Subcutaneous abdominal adipose tissue (tissue), 5 donors: Measurements from ENCODE around the gene NOXA1.
A peak's percentile ranks its signal among the peaks of the same experiment; 100 is the strongest.
"Not testable (repeated sequence)": the region's sequence is repeated elsewhere in the genome, so short reads cannot be mapped to it uniquely, and the experiment has no call there.

ENCODE experiments used
- H3K27ac ChIP-seq: one replicate; pipeline ENCODE4 v1.7.0; 2013; ENCODE audit warnings: low read depth, mild to moderate bottlenecking, inconsistent platforms, low read length, moderate library complexity
- H3K27me3 ChIP-seq, 5 donors: one replicate each; pipeline ENCODE4 v1.7.0; 2013; ENCODE audit warnings: low read length in 5 of 5, inconsistent platforms in 1 of 5; ENCODE audit not compliant: control insufficient read depth in 5 of 5, insufficient read depth in 4 of 5
- H3K36me3 ChIP-seq, 5 donors: one replicate each; pipeline ENCODE4 v1.7.0; 2013; ENCODE audit warnings: low read length in 5 of 5; ENCODE audit not compliant: control insufficient read depth in 5 of 5, insufficient read depth in 5 of 5
- H3K4me1 ChIP-seq, 5 donors: one replicate each; pipeline ENCODE4 v1.7.0; 2013; ENCODE audit warnings: low read length in 5 of 5, mild to moderate bottlenecking in 3 of 5, moderate library complexity in 1 of 5; ENCODE audit not compliant: control insufficient read depth in 5 of 5, insufficient read depth in 5 of 5
- H3K4me3 ChIP-seq, 5 donors: one replicate each; pipeline ENCODE4 v1.7.0; 2013; ENCODE audit warnings: low read length in 5 of 5, low read depth in 1 of 5
- H3K9ac ChIP-seq, 5 donors: one replicate each; pipeline ENCODE4 v1.7.0; 2013; ENCODE audit warnings: low read length in 5 of 5, mild to moderate bottlenecking in 4 of 5, moderate library complexity in 3 of 5
- H3K9me3 ChIP-seq, 5 donors: one replicate each; pipeline ENCODE4 v1.7.0; 2013; ENCODE audit warnings: low read length in 5 of 5; ENCODE audit not compliant: control insufficient read depth in 5 of 5
- donor health status: healthy.
- donor health status: healthy.
- donor health status: healthy.
- donor health status: healthy.
- donor health status: healthy.

NOXA1 gene, protein sequence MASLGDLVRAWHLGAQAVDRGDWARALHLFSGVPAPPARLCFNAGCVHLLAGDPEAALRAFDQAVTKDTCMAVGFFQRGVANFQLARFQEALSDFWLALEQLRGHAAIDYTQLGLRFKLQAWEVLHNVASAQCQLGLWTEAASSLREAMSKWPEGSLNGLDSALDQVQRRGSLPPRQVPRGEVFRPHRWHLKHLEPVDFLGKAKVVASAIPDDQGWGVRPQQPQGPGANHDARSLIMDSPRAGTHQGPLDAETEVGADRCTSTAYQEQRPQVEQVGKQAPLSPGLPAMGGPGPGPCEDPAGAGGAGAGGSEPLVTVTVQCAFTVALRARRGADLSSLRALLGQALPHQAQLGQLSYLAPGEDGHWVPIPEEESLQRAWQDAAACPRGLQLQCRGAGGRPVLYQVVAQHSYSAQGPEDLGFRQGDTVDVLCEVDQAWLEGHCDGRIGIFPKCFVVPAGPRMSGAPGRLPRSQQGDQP

DNA sequence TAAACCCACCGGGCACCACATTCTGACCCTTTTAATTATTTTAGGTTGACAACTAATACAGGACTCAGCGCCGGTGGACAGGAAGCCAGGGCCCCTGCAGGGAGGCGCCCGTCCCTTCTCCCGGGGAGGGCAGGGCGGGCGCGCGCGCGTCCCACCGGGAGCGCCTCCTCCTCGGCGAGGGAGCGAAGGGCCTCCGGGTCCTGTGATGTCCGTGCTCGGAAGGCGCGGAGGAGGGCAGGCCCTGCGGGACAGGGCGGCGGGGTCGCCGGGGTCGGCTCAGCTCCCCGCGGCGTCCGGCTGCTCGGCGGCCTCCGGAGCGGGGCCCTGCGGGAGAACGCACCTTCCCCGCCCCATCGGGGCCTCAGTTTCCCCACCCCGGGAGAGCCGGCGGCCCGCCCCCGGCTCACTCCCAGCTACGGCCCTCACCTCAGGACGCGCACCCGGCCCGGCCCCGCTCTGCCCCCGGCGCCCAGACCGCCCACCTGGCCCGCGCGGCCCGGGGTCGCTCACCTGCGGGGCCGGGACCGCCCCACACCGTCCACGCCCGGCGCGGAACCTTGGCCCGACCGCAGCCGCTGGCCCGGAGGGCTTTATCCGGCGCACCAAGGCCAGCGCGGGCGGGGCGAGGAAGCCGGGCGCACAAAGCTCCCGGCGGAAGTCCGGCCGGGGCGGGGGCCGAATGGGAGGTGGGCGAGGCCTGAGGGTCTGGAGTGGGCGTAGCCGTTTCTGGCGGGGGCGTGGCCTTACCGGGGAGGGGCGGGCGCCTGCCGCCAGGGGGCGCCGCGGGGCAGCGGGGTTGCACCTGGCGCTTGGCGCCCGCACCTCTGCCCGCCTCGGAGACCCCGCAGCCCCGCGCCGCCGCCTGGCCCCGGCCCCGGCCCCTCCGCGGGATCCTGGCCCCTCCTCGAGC, at the start of gene NOXA1, which contains the start of gene EXD3:
NOXA1 (plus strand) TSS at position 790 of the 910 bp plus-strand sequence. CDS start 137 bp downstream, outside the sequence.
EXD3 (minus strand) TSS at position 559 of the 910 bp plus-strand sequence. CDS start 27,805 bp downstream, outside the sequence.
- H3K36me3 ChIP-seq = no peaks in the 10 kb centered on the region
- peak within 1 kb of the TSS; percentile 63 to 84 (median 77) for H3K9ac ChIP-seq
- H3K4me1 ChIP-seq = peaks cover 3 to 35% (median 28%) of the 10 kb centered on the region in 5 donors
- no peaks in the 10 kb centered on the region for H3K27me3 ChIP-seq
- H3K27ac ChIP-seq = peak within 1 kb of the TSS; percentile 37
- H3K4me3 ChIP-seq = peak within 1 kb of the TSS; percentile 65 to 92 (median 82)
- no peaks in the 10 kb centered on the region for H3K9me3 ChIP-seq

DNA sequence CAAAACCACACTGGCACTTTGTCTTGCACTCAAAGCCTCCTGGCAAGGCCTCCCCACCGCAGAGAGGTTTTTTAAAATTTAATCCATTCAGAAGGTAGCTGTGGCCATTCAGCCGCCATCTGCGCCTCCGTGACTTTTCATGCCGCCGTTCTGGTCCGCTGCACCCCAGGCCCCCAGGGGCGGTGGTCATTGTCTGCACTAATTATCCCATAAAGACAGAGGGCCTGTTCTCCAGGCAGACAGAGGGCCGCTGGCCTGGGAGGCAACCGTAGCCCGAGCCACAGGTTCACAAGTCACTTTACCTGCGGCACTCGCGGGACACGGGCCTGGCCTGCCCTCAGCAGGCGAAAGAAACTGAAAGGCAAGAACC, 49.6 kb upstream of the NOXA1 start:
- H3K27me3 ChIP-seq = no peaks in the 10 kb centered on the region
- H3K4me1 ChIP-seq = no peaks in the 10 kb centered on the region
- H3K4me3 ChIP-seq = no peak overlapping the region
- no peak overlapping the region for H3K9ac ChIP-seq
- H3K9me3 ChIP-seq = no peaks in the 10 kb centered on the region
- peaks cover 0 to 43% (median 17%) of the 10 kb centered on the region in 5 donors for H3K36me3 ChIP-seq
- no peak overlapping the region for H3K27ac ChIP-seq

DNA sequence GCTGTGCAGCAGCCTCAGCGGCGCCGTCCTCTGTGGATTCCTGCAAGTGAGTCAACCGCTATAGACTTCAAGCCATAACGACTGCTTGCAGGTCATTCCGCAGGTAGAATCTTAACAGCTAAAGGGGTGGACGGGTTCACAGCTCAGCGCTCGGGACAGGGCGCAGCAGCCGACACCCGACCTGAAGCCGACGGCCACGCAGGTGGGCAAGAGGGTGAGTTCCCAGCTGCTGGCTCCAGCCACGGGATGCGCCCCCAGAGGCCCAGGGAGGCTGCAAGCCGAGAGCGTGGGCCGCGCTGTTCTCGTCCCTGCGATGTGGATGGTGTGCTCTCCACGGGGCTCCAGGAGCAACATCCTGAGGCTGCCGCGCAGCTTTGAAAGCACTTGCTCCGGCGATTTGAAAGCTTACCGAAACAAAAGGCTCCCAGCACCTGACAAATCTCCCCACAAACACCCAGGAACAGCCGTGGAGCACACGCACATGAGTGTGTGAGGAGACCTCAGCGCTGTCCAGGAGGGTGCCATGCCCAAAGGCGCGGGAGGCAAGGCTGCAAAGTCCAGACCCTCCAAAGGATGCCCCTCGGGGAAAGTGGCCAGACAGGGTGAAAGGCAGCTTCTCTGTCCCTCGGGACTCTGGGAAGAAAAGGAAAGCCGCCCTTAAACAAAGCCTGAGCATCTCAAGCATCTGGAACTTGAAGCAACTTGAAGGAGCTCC, 48.9 kb upstream of the NOXA1 start:
- H3K4me1 ChIP-seq = no peaks in the 10 kb centered on the region
- no peak overlapping the region for H3K9ac ChIP-seq
- no peak overlapping the region for H3K27ac ChIP-seq
- H3K9me3 ChIP-seq = no peaks in the 10 kb centered on the region
- no peaks in the 10 kb centered on the region for H3K27me3 ChIP-seq
- H3K4me3 ChIP-seq = no peak overlapping the region
- H3K36me3 ChIP-seq = peaks cover 0 to 43% (median 17%) of the 10 kb centered on the region in 5 donors

DNA sequence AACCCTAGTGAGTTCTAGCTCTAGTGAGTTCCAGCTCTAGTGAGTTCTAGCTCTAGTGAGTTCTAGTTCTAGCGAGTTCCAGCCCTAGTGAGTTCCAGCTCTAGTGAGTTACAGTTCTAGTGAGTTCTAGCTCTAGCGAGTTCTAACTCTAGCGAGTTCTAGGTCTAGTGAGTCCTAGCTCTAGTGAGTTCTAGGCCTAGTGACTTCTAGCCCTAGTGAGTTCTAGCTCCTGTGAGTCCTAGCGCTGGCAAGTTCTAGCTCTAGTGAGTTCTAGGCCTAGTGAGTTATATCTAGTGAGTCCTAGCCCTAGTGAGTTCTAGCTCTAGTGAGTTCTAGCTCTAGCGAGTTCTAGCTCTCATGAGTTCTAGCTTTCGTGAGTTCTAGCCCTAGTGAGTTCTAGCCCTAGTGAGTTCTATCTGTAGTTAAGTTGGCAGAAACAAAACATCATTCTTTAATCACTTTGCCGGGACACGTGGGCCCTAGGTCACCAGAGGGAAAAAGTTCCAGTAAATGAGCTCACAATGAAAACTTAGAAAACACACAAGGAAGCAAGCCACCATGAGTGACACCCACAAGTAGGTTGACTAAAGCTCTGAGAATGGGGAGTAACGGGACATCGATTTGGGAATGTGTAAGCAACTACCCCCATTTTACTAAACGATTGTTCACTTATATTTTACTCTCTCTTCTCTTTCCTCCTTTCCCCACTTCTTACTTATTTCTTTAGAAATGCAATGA, 47.7 kb upstream of the NOXA1 start:
- H3K27ac ChIP-seq = no peak overlapping the region
- H3K9me3 ChIP-seq = no peaks in the 10 kb centered on the region
- no peak overlapping the region for H3K9ac ChIP-seq
- H3K4me3 ChIP-seq = no peak overlapping the region
- no peaks in the 10 kb centered on the region for H3K4me1 ChIP-seq
- no peaks in the 10 kb centered on the region for H3K27me3 ChIP-seq
- peaks cover 0 to 41% (median 17%) of the 10 kb centered on the region in 5 donors for H3K36me3 ChIP-seq

DNA sequence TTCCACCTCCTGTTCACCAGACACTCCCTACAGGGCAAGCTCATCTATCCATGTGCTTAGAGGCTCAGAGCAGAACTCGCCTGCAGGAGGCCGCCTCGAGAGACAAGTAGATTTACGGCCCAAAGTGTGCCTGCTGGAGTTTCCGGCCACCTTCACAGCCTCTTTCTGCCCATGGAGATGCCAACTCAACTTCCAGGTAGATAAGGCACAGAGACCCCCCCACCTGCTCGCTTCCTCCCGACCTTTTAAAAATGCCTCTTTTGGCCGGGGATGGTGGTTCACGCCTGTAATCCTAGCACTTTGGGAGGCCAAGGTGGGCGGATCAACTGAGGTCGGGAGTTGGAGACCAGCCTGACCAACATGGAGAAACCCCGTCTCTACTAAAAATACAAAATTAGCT, 46.8 kb upstream of the NOXA1 start:
- Histone ChIP-seq H3K27me3 (no peaks in the 10 kb centered on the region), H3K4me1 (no peaks in the 10 kb centered on the region), H3K4me3 (no peak overlapping the region), H3K27ac (no peak overlapping the region), H3K36me3 (peaks cover 0 to 34% (median 17%) of the 10 kb centered on the region in 5 donors), H3K9ac (no peak overlapping the region), H3K9me3 (no peaks in the 10 kb centered on the region)

DNA sequence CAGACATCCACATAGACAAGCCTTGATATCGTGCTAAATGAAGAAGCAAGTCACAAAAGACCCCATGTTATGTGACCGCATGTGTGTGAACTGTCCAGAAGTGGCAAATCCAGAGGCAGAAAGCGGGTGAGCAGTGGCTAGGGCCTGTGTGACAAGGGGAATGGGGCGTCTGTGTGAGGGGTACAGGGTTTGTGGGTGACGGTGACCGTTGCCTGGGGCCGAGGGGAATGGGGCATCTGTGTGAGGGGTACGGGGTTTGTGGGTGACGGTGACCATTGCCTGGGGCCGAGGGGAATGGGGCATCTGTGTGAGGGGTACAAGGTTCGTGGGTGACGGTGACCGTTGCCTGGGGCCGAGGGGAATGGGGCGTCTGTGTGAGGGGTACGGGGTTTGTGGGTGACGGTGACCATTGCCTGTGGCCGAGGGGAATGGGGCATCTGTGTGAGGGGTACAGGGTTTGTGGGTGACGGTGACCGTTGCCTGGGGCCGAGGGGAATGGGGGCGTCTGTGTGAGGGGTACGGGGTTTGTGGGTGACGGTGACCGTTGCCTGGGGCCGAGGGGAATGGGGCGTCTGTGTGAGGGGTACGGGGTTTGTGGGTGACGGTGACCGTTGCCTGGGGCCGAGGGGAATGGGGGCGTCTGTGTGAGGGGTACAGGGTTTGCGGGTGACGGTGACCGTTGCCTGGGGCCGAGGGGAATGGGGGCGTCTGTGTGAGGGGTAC, 44.3 kb upstream of the NOXA1 start:
- not testable (repeated sequence) for H3K27me3 ChIP-seq, H3K27ac ChIP-seq, H3K9me3 ChIP-seq, H3K4me1 ChIP-seq, H3K4me3 ChIP-seq, H3K9ac ChIP-seq
- peaks cover 0 to 11% (median 6%) of the 10 kb centered on the region in 5 donors for H3K36me3 ChIP-seq

DNA sequence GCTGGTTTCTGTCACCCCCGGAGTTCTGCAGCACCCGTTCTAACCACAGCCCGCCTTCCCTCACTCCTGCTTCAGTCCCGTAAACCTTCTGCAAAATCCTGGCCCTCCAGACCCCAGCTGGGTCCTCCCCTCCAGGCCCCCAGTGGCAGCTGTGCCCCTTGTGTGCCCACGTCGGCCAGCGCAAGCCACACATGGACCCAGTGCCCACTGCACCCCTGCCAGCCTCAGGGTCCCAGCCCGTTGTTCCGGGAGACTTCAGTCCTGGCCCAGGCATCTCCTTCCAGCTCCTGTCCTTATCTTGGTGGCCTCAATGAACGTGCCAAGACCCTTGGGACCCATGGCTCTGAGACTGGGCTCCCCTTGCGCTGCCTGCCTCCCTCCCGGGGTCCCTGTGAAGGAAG, 43.4 kb upstream of the NOXA1 start:
- no peak overlapping the region for H3K27ac ChIP-seq
- no peak overlapping the region for H3K9ac ChIP-seq
- no peaks in the 10 kb centered on the region for H3K4me1 ChIP-seq
- H3K27me3 ChIP-seq = no peaks in the 10 kb centered on the region
- H3K9me3 ChIP-seq = no peaks in the 10 kb centered on the region
- H3K4me3 ChIP-seq = no peak overlapping the region
- H3K36me3 ChIP-seq = peaks cover 0 to 5% (median 0%) of the 10 kb centered on the region in 5 donors

DNA sequence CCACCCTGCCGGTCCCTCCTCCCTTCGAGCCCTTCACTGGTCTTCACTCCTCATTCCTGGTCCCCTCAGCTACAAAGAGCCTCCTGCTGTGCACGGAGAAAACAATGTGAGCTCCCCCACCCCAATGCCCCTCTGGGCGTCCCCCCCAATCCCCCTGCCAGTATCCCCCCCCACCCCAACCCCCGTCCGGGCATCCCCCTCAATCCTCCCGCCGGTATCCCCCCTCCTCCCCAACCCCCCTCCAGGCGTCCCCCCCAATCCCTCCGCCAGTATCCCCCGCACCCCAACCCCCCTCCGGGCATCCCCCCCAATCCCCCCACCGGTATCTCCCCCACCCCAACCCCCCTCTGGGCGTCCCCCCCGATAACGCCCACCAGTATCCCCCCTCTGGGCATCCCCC, 43.0 kb upstream of the NOXA1 start:
- no peak overlapping the region for H3K9ac ChIP-seq
- no peak overlapping the region for H3K4me3 ChIP-seq
- peaks cover 0 to 7% (median 2%) of the 10 kb centered on the region in 5 donors for H3K36me3 ChIP-seq
- no peaks in the 10 kb centered on the region for H3K4me1 ChIP-seq
- no peaks in the 10 kb centered on the region for H3K9me3 ChIP-seq
- no peak overlapping the region for H3K27ac ChIP-seq
- no peaks in the 10 kb centered on the region for H3K27me3 ChIP-seq

DNA sequence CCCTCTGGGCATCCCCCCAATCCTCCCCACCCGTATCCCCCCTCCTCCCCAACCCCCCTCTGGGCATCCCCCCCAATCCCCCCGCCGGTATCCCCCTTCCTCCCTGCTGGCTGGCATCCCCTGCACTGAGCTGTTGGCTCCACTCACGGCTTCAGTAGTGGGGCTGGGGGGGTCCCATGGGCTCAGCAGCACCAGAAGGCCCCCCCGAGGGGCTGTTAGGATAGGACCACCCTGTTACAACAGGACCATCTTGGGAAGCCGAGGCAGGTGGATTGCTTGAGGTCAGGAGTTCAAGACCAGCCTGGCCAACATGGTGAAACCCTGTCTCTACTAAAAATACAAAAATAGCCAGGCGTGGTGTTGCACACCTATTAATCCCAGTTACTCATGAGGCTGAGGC, 42.6 kb upstream of the NOXA1 start:
- H3K9me3 ChIP-seq = no peaks in the 10 kb centered on the region
- H3K4me3 ChIP-seq = no peak overlapping the region
- no peak overlapping the region for H3K27ac ChIP-seq
- no peaks in the 10 kb centered on the region for H3K4me1 ChIP-seq
- H3K9ac ChIP-seq = no peak overlapping the region
- H3K27me3 ChIP-seq = no peaks in the 10 kb centered on the region
- peaks cover 0 to 7% (median 3%) of the 10 kb centered on the region in 5 donors for H3K36me3 ChIP-seq
